GM12878 (cell line): Measurements from ENCODE around the gene ZNF423. TPM values are rescaled to one million over a fixed set of nuclear protein-coding genes. Genes with fewer than 3 reads are reported as not detected.

Source experiments
- ATAC-seq: fragments of 200-7000 bp; cut with Tn5 transposase; 3 replicates; pipeline ENCODE4 v1.9.1; 2020; ENCODE audit warnings: mild to moderate bottlenecking, moderate library complexity
- BruUV-seq: library from RNA; stranded (reverse); fragments of 400-500 nt; replicated peaks from 2 replicates; lab custom pipeline; 2021; lab: Mats Ljungman, UMichigan
- CTCF ChIA-PET: fragments of 300-600 bp; sonication (Branson Sonifier 250); formaldehyde crosslinking; extraction: SDS; loops from one replicate; lab custom pipeline; 2021; ENCODE audit warnings: inconsistent platforms; lab: Yijun Ruan, JAX
- POLR2A ChIA-PET: fragments of 350-600 bp; formaldehyde crosslinking; extraction: SDS; loops from one replicate; lab custom pipeline; 2021; ENCODE audit warnings: inconsistent platforms; lab: Charles Lee
- RAD21 ChIA-PET: fragments of 300-600 bp; sonication (Branson Sonifier 250); formaldehyde crosslinking; loops from one replicate; lab custom pipeline; 2023; ENCODE audit warnings: antibody characterized with exemption; ENCODE audit not compliant: unreplicated experiment; lab: Charles Lee
- SMC1A ChIA-PET: fragments of 300-600 bp; sonication (Branson Sonifier 250); formaldehyde crosslinking; loops from one replicate; lab custom pipeline; 2023; ENCODE audit not compliant: unreplicated experiment, uncharacterized antibody; lab: Charles Lee
- DNase-seq: peaks from one replicate; pipeline ENCODE4 v3.0.0-alpha.2; 2011; ENCODE audit warnings: low read depth, low spot score
- FAIRE-seq: peaks from 3 replicates; lab custom pipeline; 2011; peaks lifted over from hg19 to GRCh38; lab: Jason Lieb, UNC
- H2AFZ ChIP-seq: 2 replicates; pipeline ENCODE4 v1.6.0; 2011; ENCODE audit warnings: low read depth, low read length, control low read depth; ENCODE audit not compliant: control insufficient read depth
- H3K27ac ChIP-seq: 2 replicates; pipeline ENCODE4 v1.5.1; 2011; ENCODE audit warnings: control low read depth; ENCODE audit not compliant: control insufficient read depth, insufficient read depth
- H3K27me3 ChIP-seq, 2 experiments: replicated peaks in 1 of 2; 2 replicates each; pipeline versions ENCODE4 v1.6.0 to v1.6.1; 2011; ENCODE audit warnings: low read length in 1 of 2; ENCODE audit not compliant: control insufficient read depth in 2 of 2, insufficient read depth in 2 of 2
- H3K36me3 ChIP-seq, 2 experiments: 2 replicates each; pipeline ENCODE4 v1.5.1; 2011; ENCODE audit warnings: low read length in 1 of 2; ENCODE audit not compliant: control insufficient read depth in 2 of 2, insufficient read depth in 2 of 2
- H3K4me1 ChIP-seq: 2 replicates; pipeline ENCODE4 v1.6.1; 2011; ENCODE audit warnings: mild to moderate bottlenecking, low read length, moderate library complexity, mixed read lengths; ENCODE audit not compliant: control insufficient read depth, insufficient read depth
- H3K4me2 ChIP-seq: 2 replicates; pipeline ENCODE4 v1.6.0; 2011; ENCODE audit warnings: control low read depth; ENCODE audit not compliant: control insufficient read depth, insufficient read depth
- H3K4me3 ChIP-seq: fragments of 200-600 bp; sonication (generic); 2 replicates; pipeline ENCODE4 v1.5.1; 2016
- H3K79me2 ChIP-seq: 2 replicates; pipeline ENCODE4 v1.6.0; 2011; ENCODE audit warnings: low read length; ENCODE audit not compliant: control insufficient read depth, insufficient read depth
- H3K9ac ChIP-seq: 2 replicates; pipeline ENCODE4 v1.8.0; 2011; ENCODE audit warnings: low read length, control low read depth, mixed read lengths; ENCODE audit not compliant: control insufficient read depth, insufficient read depth
- H3K9me3 ChIP-seq: replicated peaks from 3 replicates; pipeline ENCODE4 v1.5.1; 2011; ENCODE audit warnings: mild to moderate bottlenecking, low read length; ENCODE audit not compliant: control insufficient read depth, insufficient read depth
- H4K20me1 ChIP-seq: 2 replicates; pipeline ENCODE4 v1.6.0; 2011; ENCODE audit not compliant: control insufficient read depth, insufficient read depth
- CREB1 ChIP-seq: IDR thresholded peaks from 2 replicates; pipeline ENCODE4 v1.6.1; 2012; ENCODE audit warnings: low read depth, mild to moderate bottlenecking, inconsistent platforms
- ESRRA ChIP-seq: IDR thresholded peaks from 2 replicates; pipeline ENCODE4 v1.6.1; 2012; ENCODE audit warnings: mild to moderate bottlenecking, low read length, improper control_type of control experiment
- HDAC6 ChIP-seq: fragments of 200-600 bp; sonication (generic); IDR thresholded peaks from one replicate; pipeline ENCODE4 v1.8.0; 2017; ENCODE audit warnings: antibody characterized with exemption; ENCODE audit not compliant: unreplicated experiment
- LARP7 ChIP-seq: fragments of 450-650 bp; IDR thresholded peaks from 2 replicates; pipeline ENCODE4 v1.6.1; 2017; ENCODE audit warnings: mild to moderate bottlenecking
- MTA3 ChIP-seq: IDR thresholded peaks from 2 replicates; pipeline ENCODE4 v1.6.1; 2012; ENCODE audit warnings: low read length, inconsistent platforms, borderline replicate concordance
- PAX8 ChIP-seq: fragments of 450-650 bp; IDR thresholded peaks from 2 replicates; pipeline ENCODE4 v1.6.1; 2017; ENCODE audit warnings: mild to moderate bottlenecking, moderate library complexity
- POLR2AphosphoS5 ChIP-seq: IDR thresholded peaks from 2 replicates; pipeline ENCODE4 v1.6.1; 2011; ENCODE audit warnings: mild to moderate bottlenecking, low read length, inconsistent platforms
- RAD21 ChIP-seq: IDR thresholded peaks from 2 replicates; pipeline ENCODE4 v1.6.1; 2011; ENCODE audit warnings: mild to moderate bottlenecking, low read depth, low read length, moderate library complexity; ENCODE audit not compliant: insufficient read depth
- RBBP5 ChIP-seq: fragments of 200-600 bp; sonication (generic); conservative IDR thresholded peaks from 2 replicates; pipeline ENCODE4 v1.6.1; 2016
- RELA ChIP-seq: fragments of 450-650 bp; IDR thresholded peaks from 2 replicates; pipeline ENCODE4 v1.8.0; 2014; ENCODE audit warnings: borderline replicate concordance; ENCODE audit not compliant: partially characterized antibody
- SP1 ChIP-seq: IDR thresholded peaks from one replicate; pipeline ENCODE4 v1.6.1; 2011; ENCODE audit warnings: low read depth, low read length
- WGBS: methylation state at CpG from one replicate; pipeline ENCODE4 v1.1.6; 2016; ENCODE audit warnings: low lambda C conversion rate; ENCODE audit not compliant: insufficient replicate concordance, insufficient coverage; ENCODE audit errors: missing lambda C conversion rate; 5-methylcytosine and 5-hydroxymethylcytosine counted together
- in situ Hi-C: fragments of 300-500 bp; cut with MboI; formaldehyde crosslinking; loops from 9 replicates; pipeline ENCODE4 v1.14.3; 2018; ENCODE audit warnings: mixed read lengths
- intact Hi-C: fragments of 100-400 bp; cut with micrococcal nuclease; formaldehyde crosslinking; loops from one replicate; pipeline ENCODE4 v1.14.2; 2022; ENCODE audit not compliant: unreplicated experiment
- polyA plus RNA-seq, 11 experiments: library from polyadenylated mRNA; depleted of rRNA in 4 of 11; unstranded in 6 of 11; stranded (reverse) in 5 of 11; fragments of >200 nt; fragmentation: Nextera tagmentation in 4 of 11; fragmentation: Illumina TruSeq in 1 of 11; extraction: Ambion mirVana in 4 of 11; extraction: Trizol in 1 of 11; gene quantifications; 1 replicate in 1 of 11; 2 replicates in 10 of 11; pipeline versions ENCODE4 v1.2.1 to v1.2.3, GENCODE V29; 2011 to 2016; ENCODE audit warnings: inconsistent platforms in 2 of 11, missing spikeins in 2 of 11, low read depth in 1 of 11
- total RNA-seq, 4 experiments: library from RNA; depleted of rRNA in 3 of 4; stranded (reverse); fragments of >200 nt in 3 of 4; fragmentation: Illumina TruSeq in 1 of 4; extraction: Trizol in 1 of 4; gene quantifications; 2 replicates each; pipeline versions ENCODE4 v1.2.1 to v1.2.3, GENCODE V29; 2013 to 2021
- TF ChIP-seq, protein P1 (sequence below): fragments of 450-650 bp; formaldehyde crosslinking; IDR thresholded peaks from 2 replicates; pipeline ENCODE4 v1.4.0; 2022; ENCODE audit warnings: mild to moderate bottlenecking, moderate library complexity
- TF ChIP-seq, protein P2 (sequence below): IDR thresholded peaks from 2 replicates; pipeline ENCODE4 v1.6.1; 2011; ENCODE audit warnings: low read depth, mild to moderate bottlenecking, low read length, moderate library complexity, borderline replicate concordance; ENCODE audit errors: extremely low read depth
- TF ChIP-seq, protein P3 (sequence below): fragments of 450-650 bp; IDR thresholded peaks from 2 replicates; pipeline ENCODE4 v1.6.1; 2016; ENCODE audit warnings: mild to moderate bottlenecking

ZNF423 gene
- total and polyA plus RNA-seq, 10 of the 15 experiments (the other 5 are each of a cell fraction or from before 2014, with no cell fraction given) = 0.03 to 0.64 (median 0.10) TPM

DNA sequence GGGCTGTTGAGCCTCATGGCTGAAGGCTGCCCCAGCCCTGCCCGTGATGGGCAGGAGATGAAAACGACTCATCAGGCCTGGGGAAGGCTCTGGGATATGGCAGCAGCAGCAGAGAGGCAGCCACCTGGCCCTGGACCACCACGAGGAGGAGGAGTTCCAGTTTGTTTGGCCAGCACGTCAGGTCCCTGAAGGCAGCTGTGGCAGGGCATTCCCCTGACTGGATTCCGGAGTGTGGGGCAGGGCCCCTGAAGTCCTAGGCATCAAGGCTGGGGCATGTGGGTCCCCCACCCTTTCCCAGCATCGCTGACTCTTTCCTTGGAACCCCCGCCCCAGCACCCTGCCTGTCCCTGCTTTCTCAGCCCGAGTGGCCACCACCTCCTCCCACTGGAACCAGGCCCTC is 197.4 kb downstream of the ZNF423 start:
- FAIRE-seq (no peak), ATAC-seq (no peak), DNase-seq (no peak)
- TF ChIP-seq RAD21 (no peak), PAX8 (no peak), RBBP5 (no peak), RELA (no peak), MTA3 (no peak), POLR2AphosphoS5 (no peak), LARP7 (no peak), SP1 (no peak), ESRRA (no peak), CREB1 (no peak), HDAC6 (no peak)
- TF ChIP-seq, protein P1, sequence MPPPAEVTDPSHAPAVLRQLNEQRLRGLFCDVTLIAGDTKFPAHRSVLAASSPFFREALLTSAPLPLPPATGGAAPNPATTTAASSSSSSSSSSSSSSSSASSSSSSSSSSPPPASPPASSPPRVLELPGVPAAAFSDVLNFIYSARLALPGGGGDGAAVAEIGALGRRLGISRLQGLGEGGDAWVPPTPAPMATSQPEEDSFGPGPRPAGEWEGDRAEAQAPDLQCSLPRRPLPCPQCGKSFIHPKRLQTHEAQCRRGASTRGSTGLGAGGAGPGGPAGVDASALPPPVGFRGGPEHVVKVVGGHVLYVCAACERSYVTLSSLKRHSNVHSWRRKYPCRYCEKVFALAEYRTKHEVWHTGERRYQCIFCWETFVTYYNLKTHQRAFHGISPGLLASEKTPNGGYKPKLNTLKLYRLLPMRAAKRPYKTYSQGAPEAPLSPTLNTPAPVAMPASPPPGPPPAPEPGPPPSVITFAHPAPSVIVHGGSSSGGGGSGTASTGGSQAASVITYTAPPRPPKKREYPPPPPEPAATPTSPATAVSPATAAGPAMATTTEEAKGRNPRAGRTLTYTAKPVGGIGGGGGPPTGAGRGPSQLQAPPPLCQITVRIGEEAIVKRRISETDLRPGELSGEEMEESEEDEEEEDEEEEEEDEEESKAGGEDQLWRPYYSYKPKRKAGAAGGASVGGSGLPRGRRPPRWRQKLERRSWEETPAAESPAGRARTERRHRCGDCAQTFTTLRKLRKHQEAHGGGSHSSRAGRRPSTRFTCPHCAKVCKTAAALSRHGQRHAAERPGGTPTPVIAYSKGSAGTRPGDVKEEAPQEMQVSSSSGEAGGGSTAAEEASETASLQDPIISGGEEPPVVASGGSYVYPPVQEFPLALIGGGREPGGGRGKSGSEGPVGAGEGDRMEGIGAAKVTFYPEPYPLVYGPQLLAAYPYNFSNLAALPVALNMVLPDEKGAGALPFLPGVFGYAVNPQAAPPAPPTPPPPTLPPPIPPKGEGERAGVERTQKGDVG (CRISPR knock-in tag) = no peak
- TF ChIP-seq, protein P2, sequence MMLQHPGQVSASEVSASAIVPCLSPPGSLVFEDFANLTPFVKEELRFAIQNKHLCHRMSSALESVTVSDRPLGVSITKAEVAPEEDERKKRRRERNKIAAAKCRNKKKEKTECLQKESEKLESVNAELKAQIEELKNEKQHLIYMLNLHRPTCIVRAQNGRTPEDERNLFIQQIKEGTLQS = no peak
- TF ChIP-seq, protein P3, sequence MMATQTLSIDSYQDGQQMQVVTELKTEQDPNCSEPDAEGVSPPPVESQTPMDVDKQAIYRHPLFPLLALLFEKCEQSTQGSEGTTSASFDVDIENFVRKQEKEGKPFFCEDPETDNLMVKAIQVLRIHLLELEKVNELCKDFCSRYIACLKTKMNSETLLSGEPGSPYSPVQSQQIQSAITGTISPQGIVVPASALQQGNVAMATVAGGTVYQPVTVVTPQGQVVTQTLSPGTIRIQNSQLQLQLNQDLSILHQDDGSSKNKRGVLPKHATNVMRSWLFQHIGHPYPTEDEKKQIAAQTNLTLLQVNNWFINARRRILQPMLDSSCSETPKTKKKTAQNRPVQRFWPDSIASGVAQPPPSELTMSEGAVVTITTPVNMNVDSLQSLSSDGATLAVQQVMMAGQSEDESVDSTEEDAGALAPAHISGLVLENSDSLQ = no peak
- Histone ChIP-seq H3K79me2 (no peaks in the 10 kb centered on the region), H3K9me3 (no peaks in the 10 kb centered on the region), H3K27ac (no peak overlapping the region), H3K27me3 (no peaks in the 10 kb centered on the region; a peak in 3 of 4 replicates), H3K4me2 (no peak overlapping the region), H3K9ac (no peak overlapping the region), H2AFZ (no peak overlapping the region), H4K20me1 (no peaks in the 10 kb centered on the region), H3K4me1 (no peaks in the 10 kb centered on the region), H3K36me3 (no peaks in the 10 kb centered on the region), H3K4me3 (no peak overlapping the region)
- intact Hi-C loops (no loop called here), in situ Hi-C loops (no loop called here)
- CTCF ChIA-PET = no interaction called here
- RAD21 ChIA-PET = no interaction called here
- BruUV-seq = no TSS peak
- SMC1A ChIA-PET = no interaction called here
- WGBS = 0% methylated on average over 8 of the region's 8 CpGs
- POLR2A ChIA-PET = no interaction called here
